Measurements from ENCODE around the gene SLC5A8.

- TF ChIP-seq CTCF (conservative IDR thresholded peaks at IDR 0.05 in 1 of 2, IDR thresholded peaks at IDR 0.05 in 1 of 2; ENCODE audit: extremely low read depth in 1 of 2, insufficient read depth in 1 of 2, low read depth in 1 of 2, low read length in 2 of 2): no peak
- TF ChIP-seq EZH2 (IDR thresholded peaks at IDR 0.05; ENCODE audit: borderline replicate concordance, low read length): no peak
These were observed 33.6 kb upstream of the SLC5A8 start for GRCh38 chr12:101243616-101244015.

All from mammary epithelial cell (primary cell).